Transverse colon (tissue), 4 donors: ENCODE measurements around the gene DMRT2.

ENCODE experiments used
- CTCF ChIP-seq, 5 experiments: fragments of 200-600 bp in 3 of 5; fragments of 450-650 bp in 2 of 5; sonication (generic) in 3 of 5; IDR thresholded peaks; 1 replicate in 2 of 5; 2 replicates in 3 of 5; pipeline ENCODE4 v1.5.1; 2016 to 2017; ENCODE audit warnings: antibody characterized with exemption in 5 of 5, inconsistent platforms in 3 of 5, mild to moderate bottlenecking in 2 of 5, moderate library complexity in 1 of 5
- EP300 ChIP-seq: sonication (generic); formaldehyde crosslinking; IDR thresholded peaks from one replicate; pipeline ENCODE4 v1.6.1; 2017; ENCODE audit warnings: antibody characterized with exemption, low read depth
- POLR2A ChIP-seq: fragments of 450-650 bp; IDR thresholded peaks from one replicate; pipeline ENCODE4 v1.6.1; 2016; ENCODE audit warnings: antibody characterized with exemption, mild to moderate bottlenecking, moderate library complexity
- POLR2AphosphoS5 ChIP-seq, 3 donors: sonication (generic); formaldehyde crosslinking; IDR thresholded peaks; one replicate each; pipeline ENCODE4 v1.6.1; 2016; ENCODE audit warnings: antibody characterized with exemption in 3 of 3

GRCh38 chr9:1048231-1048619, 1.9 kb upstream of the DMRT2 start:
- TF ChIP-seq CTCF (IDR thresholded peaks at IDR 0.05) (no peak), POLR2AphosphoS5 (IDR thresholded peaks at IDR 0.05) (no peak), POLR2A (no peak), EP300 (no peak)
